ENCODE results near the gene ATP8A2. TPM values are rescaled to one million over a fixed set of nuclear protein-coding genes. Genes with fewer than 3 reads are reported as not detected.

The ATP8A2 gene
- total and polyA plus RNA-seq, 2 of the 8 experiments (the other 6 are each of a cell fraction or from before 2014, with no cell fraction given), result 2.4 to 8.3 TPM

GRCh38 chr13:25330541-25330940 lies 41.2 kb upstream of the ATP8A2 start:
- Histone ChIP-seq H3K4ac (replicated peaks; ENCODE audit: insufficient read length, low read depth, low read length) (no peak overlapping the region), H2BK120ac (replicated peaks; ENCODE audit: low read depth, low read length) (no peak overlapping the region), H3K4me1 (replicated peaks in 1 of 4; ENCODE audit: control insufficient read depth in 3 of 4, insufficient read depth in 4 of 4, low read length in 3 of 4) (no peaks in the 10 kb centered on the region), H2AFZ (ENCODE audit: low read length) (no peak overlapping the region), H2BK20ac (ENCODE audit: low read length) (no peak overlapping the region), H3K23me2 (ENCODE audit: low read depth, low read length) (no peaks in the 10 kb centered on the region), H3K4me2 (ENCODE audit: insufficient read depth in 1 of 2, low read depth in 2 of 2, low read length in 2 of 2) (no peak overlapping the region), H2BK15ac (ENCODE audit: low read length) (no peak overlapping the region), H3K27me3 (replicated peaks in 1 of 4; ENCODE audit: control insufficient read depth in 3 of 4, extremely low read depth in 1 of 4, insufficient read depth in 3 of 4, low read length in 3 of 4) (no peaks in the 10 kb centered on the region), H3K9me3 (ENCODE audit: insufficient read depth in 2 of 2, low read depth in 1 of 2, low read length in 1 of 2) (no peaks in the 10 kb centered on the region), H3K79me2 (ENCODE audit: control insufficient read depth in 1 of 2, insufficient read depth in 2 of 2, low read length in 2 of 2) (no peaks in the 10 kb centered on the region), H3K23ac (ENCODE audit: insufficient read length) (no peak overlapping the region), H2BK5ac (ENCODE audit: low read depth, low read length) (no peak overlapping the region), H4K91ac (replicated peaks; ENCODE audit: insufficient read length, low read length) (no peak overlapping the region), H3K18ac (ENCODE audit: extremely low read depth, low read length) (no peak overlapping the region), H4K8ac (ENCODE audit: extremely low read depth, insufficient read depth, low read length) (no peak overlapping the region), H3K36me3 (ENCODE audit: control insufficient read depth in 2 of 4, insufficient read depth in 4 of 4, low read length in 3 of 4) (peaks cover 10 to 69% (median 42%) of the 10 kb centered on the region in 4 experiments), H3K9ac (replicated peaks in 1 of 4; ENCODE audit: extremely low read depth in 1 of 4, low read depth in 3 of 4, low read length in 3 of 4) (no peak overlapping the region), H2BK12ac (ENCODE audit: low read depth, low read length) (no peak overlapping the region), H3K4me3 (ENCODE audit: extremely low read depth in 1 of 4, insufficient read depth in 2 of 4, low read depth in 3 of 4, low read length in 4 of 4) (no peak overlapping the region), H2AK5ac (ENCODE audit: low read depth, low read length) (no peak overlapping the region), H3K27ac (ENCODE audit: low read depth, low read length) (no peak overlapping the region), H3K79me1 (ENCODE audit: low read depth, low read length) (no peaks in the 10 kb centered on the region), H3K14ac (ENCODE audit: insufficient read length) (no peak overlapping the region), H4K5ac (ENCODE audit: insufficient read length, low read depth, low read length) (no peak overlapping the region), H3K56ac (replicated peaks; ENCODE audit: insufficient read length, low read depth, low read length) (no peak overlapping the region), H4K20me1 (replicated peaks in 1 of 2; ENCODE audit: control insufficient read depth in 1 of 2, insufficient read depth in 2 of 2, low read length in 2 of 2) (peaks cover 0 to 3% of the 10 kb centered on the region in 2 experiments)
- 82% methylated on average over 1 of the region's 1 CpG; no CpG with 5 or more reads in 1 of the 2 experiments for WGBS, 2 experiments (ENCODE audit: extremely low coverage in 1 of 2, insufficient coverage in 1 of 2, insufficient read length in 1 of 2, insufficient replicate concordance in 2 of 2, low coverage in 1 of 2, low lambda C conversion rate in 2 of 2, missing lambda C conversion rate in 1 of 2)
- ChIA-PET POLR2A (ENCODE audit: partially characterized antibody) (interaction anchor here (1.0 kb wide), 1 partner anchor 11 kb away, joined by 3 read pairs; no protein-coding TSS in a partner anchor), CTCF (ENCODE audit: partially characterized antibody) (interaction anchor here (1.1 to 1.5 kb wide), 2 partner anchors 15 to 246 kb away, joined by 3 read pairs; no protein-coding TSS in a partner anchor)
- no peak for TF ChIP-seq FOSL1 (IDR thresholded peaks at IDR 0.05; ENCODE audit: insufficient read depth, low read depth, low read length)
- no peak for TF ChIP-seq TCF12 (IDR thresholded peaks at IDR 0.05; ENCODE audit: low read depth, low read length)
- TF ChIP-seq EZH2 (IDR thresholded peaks at IDR 0.05; ENCODE audit: low read depth, low read length, severe bottlenecking), result no peak
- TF ChIP-seq JUN (IDR thresholded peaks at IDR 0.05; ENCODE audit: low read depth, low read length), result no peak
- TF ChIP-seq ATF3 (IDR thresholded peaks at IDR 0.05; ENCODE audit: insufficient read depth, low read depth, low read length), result no peak
- no peak for TF ChIP-seq SIN3A (conservative IDR thresholded peaks at IDR 0.05 in 1 of 2, IDR thresholded peaks at IDR 0.05 in 1 of 2; ENCODE audit: low read depth in 1 of 2, low read length in 2 of 2)
- no peak for TF ChIP-seq NRF1 (IDR thresholded peaks at IDR 0.05; ENCODE audit: low read depth, low read length)
- TF ChIP-seq CHD2 (IDR thresholded peaks at IDR 0.05; ENCODE audit: low read length), result no peak
- no peak for TF ChIP-seq CBX8 (IDR thresholded peaks at IDR 0.05; ENCODE audit: borderline replicate concordance, low read depth, low read length)
- FAIRE-seq, result no peak
- DNase-seq (ENCODE audit: low read depth in 1 of 2, low spot score in 2 of 2), result no peak

Measured in H1 (cell line).